Left forelimb (tissue), 1 donor: ENCODE results near the gene STAT2.
A peak's percentile ranks its signal among the peaks of the same experiment; 100 is the strongest.
"Not testable (repeated sequence)": the region's sequence is repeated elsewhere in the genome, so short reads cannot be mapped to it uniquely, and the experiment has no call there.

Experiments
- DNase-seq: peaks from one replicate; pipeline ENCODE4 v3.0.0-alpha.2; 2018; ENCODE audit warnings: low spot score

STAT2 gene

DNA sequence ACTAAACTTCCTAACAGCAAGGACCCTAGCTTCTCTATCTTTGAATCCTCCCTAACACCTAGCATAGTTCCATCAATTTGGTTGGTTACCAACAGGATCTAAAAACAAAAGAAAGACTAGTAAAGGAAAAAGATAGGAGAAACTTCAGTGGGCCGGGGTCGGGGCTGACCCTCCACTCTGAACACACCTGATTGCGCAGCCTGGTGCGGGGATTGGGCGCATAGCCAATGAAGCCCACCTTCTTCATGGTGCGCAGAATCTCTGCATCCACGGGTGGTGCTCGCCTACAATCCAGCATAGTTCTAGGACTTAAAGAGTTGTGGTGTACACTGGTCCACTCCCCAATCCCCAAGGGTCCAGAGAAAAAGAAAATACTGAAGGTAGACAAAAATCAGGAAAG lies 33.8 kb downstream of the STAT2 start:
- no peak for DNase-seq

DNA sequence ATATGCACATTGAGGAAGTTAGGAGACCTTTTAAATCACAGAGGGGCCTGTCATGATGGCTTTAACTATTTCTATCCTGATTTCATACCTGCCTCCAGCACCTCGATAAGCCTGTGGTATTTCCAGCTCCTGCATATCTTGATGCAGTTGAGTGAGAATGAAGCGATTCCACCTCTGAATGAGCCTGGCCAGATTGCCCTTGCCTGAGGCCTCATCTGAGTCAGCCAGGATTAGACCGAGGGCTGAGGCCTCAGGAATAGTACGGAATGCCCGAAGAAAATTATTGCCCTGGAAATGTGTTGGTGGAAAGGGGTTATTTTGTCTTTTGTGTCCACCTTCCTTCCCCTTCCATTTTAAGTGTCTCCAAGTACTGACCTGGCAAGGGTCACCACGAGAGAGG lies 35.7 kb downstream of the STAT2 start:
- DNase-seq, result no peak

DNA sequence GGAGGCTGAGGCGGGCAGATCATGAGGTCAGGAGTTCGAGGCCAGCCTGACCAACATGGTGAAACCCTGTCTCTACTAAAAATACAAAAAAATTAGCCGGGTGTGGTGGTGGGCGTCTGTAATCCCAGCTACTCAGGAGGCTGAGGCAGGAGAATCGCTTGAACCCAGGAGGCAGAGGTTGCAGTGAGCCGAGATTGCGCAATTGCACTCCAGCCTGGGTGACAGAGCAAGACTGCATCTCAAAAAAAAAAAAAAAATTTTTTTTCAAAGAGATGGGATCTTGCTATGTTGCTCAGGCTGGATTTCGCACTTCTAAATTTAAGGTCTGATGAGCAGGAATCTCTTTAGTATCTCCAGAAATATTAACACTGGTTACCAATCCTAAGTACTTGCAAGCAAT lies 38.3 kb downstream of the STAT2 start:
- not testable (repeated sequence) for DNase-seq

DNA sequence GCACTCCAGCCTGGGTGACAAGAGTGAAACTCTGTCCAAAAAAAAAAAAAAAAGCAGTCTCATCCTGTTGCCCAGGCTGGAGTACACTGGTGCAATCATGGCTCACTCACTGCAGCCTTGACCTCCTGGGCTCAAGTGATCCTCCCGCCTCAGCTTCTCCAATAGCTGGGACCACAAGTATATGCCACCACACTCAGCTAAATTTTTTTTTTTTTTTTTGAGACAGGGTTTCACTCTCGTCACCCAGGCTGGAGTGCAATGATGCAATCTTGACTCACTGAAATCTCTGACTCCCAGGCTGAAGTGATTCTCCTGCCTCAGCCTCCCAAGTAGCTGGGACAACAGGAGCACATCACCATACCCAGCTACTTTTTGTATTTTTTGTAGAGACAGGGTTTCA lies 38.9 kb downstream of the STAT2 start:
- DNase-seq, result no peak

DNA sequence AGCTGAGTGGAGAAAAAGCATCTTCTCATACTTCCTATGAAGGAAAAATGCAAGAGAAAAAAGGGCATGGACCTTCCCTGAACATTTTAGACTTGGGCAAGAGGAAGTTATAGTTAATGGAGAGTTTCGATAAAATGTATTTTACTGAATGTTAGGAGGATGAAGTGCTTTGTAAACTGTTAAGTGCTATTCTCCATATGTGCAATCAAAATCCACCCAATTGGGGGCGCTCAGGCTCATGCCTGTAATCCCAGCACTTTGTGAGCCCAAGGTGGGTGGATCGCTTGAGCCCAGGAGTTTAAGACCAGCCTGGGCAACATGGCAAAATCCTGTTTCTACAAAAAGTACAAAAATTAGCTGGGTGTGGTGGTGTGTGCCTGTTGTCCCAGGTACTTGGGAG lies 42.2 kb downstream of the STAT2 start:
- no peak for DNase-seq

DNA sequence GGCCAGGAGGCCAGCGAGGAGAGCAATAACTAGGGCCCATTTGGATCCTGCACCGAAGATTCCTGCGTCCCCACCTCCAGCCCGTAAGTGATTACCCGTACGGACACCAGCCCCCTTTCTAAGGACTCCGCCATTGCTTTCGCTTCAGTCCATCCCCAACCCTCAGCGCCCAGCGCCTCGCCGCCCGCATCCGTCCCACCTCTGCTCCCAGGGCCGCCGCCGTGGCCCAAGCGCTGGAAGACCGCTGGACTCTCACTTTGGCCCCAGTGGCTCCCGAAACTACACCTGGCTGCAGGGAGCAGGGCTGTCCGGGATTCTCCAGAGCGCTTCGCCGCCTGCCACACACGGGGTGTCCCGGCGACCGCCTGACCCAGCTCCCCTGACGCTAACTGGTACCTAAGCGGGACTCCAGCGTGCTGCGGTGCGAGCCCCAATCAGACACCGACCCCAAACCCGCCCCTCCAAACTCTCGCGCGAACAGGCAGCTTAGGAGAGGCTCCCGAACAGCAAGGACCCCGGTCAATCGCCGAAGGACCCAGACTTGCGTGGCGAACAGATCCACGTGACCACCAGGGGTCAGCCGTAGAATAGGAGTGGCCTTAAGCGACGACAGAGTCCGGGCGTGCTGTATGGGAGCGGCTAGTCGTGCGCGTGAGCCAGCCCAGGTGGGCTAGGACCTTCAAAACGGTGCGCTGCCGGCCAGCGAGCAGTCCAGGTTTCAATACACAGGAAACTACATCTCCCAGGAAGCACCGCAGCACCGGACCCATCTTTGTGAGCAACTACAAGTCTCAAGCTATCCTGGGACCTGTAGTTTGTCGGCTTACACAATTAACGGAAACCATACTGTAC lies 44.1 kb downstream of the STAT2 start, which contains the start of gene CNPY2:
Gene CNPY2, minus strand, starts transcription at position 367 of the 852 bp plus-strand sequence. CDS start 771 bp downstream, outside the sequence.
- peak; percentile 97 for DNase-seq

DNA sequence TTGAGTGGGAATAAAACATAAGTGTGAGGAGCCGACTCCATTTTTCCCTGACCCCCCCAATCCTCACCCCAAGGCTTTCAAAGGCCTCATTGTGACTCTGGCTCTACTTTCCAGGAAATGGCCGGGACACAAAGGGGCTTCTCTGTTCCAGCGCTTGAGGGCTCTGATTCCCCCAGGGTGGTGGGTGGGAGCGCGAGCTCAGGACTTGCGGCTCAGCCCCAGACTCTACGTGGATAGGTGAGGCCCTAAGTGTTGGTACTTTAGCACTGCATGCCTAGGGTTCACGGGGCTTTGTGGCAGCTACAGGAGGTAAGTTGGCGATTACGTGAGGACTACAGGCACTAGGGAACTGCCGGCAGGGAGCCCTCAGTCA lies 44.7 kb downstream of the STAT2 start:
- no peak for DNase-seq

DNA sequence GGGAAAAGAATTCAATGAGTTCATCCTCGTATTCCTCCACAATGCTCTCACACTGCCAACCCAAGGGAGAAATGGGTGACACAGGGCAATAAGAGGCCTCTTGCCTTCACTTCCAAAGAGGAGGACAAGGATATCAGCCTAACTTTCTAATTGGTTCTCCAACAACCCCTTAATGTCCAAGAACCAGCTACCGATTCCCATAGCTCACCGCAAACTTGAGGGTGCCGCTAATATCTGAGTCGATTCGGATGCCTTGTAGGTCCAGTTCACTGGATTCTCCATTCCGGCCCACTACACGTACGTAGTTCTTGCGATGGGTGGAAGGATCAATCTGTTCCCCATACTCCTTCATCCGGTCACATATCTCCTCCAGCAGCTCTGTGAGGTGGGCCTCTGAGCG lies 48.9 kb downstream of the STAT2 start:
- no peak for DNase-seq

DNA sequence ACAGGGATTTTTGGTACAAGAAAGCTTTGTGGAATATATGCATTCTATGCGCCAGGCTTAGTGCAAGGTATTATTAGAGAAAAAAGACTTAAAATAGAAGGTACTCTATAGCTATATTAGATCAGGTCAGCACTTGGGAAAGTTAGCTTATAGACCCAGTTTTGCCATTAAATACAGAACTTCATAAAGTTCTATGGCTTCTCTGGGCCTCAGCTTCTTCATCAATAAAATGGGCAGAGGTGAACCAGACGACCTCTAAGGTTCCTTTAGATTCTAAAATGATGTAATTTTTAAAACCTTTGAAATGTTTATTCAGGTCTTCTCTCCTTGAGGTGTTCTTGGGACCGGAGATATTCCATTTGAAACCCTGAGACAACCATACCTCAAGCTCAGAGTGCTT lies 51.2 kb downstream of the STAT2 start:
- DNase-seq, result no peak

DNA sequence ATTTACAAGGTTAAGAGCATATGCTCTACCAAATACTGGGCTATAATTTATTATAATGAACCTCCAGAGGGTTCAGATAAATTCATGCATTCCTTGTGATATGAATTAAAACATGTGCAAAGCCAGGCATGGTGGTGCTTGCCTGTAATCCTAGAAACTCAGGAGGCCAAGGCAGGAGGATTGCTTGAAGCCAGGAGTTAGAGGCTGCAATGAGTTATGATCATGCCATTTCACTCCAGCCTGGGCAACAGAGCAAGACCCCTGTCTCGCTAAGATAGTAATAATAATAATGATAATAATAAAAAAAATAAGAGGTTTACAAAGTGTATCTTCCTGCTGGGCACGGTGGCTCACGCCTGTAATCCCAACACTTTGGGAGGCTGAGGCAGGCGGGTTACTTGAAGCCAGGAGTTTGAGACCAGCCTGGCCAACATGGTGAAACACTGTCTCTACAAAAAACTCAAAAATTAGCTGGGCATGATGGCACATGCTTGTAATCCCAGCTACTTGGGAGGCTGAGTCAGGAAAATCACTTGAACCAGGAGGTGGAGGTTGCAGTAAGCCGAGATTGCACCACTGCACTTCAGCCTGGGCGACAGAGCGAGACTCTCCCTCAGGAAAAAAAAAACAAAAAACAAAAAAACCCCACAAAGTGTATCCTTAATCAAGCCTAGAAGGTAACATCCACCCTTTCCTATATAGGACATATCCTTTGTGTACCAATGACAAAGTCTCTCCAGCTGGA lies 52.5 kb downstream of the STAT2 start:
- no peak for DNase-seq

DNA sequence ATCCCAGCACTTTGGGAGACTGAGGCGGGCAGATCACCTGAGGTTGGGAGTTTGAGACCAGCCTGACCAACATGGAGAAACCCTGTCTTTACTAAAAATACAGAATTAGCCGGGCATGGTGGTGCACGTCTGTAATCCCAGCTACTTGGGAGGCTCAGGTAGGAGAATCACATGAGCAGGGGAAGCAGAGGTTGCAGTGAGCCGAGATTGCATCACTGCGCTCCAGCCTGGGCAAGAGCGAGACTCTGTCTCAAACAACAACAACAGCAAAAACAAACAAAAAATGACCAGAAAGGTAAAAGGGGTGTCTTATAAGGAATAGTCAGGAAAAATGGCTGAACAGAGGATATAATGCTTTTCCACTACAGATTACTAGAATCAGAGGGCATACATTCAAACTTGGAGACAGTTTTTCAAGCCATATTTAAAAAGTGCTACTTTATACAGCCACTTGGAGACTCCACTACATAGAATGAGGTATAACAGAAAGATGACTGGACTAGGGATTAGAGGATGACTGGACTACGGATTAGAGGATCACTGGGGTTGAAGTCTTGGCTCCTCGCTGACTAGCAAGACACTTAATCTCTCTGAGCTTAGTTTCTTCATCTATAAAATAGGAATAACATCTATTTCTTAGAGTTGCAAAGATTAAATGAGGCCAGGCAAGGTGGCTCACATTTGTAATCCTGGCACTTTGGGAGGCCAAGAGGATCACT lies 54.9 kb downstream of the STAT2 start:
- no peak for DNase-seq

DNA sequence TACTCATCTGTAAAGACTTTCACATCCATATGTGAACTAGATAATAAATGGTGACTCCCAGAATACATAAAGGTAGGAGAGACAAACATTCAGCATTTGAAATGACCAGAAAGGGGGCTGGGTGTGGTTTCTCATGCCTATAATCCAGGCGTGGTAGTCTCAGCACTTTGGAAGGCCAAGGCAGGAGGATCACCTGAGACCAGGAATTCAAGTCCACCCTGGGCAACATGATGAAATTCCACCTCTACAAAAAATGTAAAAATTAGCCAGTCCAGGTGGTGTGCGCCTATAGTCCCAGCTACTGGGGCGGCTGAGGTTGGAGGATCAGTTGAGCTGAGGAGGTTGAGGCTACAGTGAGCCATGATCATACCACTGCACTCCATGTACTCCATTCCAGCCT lies 55.6 kb downstream of the STAT2 start:
- DNase-seq, result no peak

DNA sequence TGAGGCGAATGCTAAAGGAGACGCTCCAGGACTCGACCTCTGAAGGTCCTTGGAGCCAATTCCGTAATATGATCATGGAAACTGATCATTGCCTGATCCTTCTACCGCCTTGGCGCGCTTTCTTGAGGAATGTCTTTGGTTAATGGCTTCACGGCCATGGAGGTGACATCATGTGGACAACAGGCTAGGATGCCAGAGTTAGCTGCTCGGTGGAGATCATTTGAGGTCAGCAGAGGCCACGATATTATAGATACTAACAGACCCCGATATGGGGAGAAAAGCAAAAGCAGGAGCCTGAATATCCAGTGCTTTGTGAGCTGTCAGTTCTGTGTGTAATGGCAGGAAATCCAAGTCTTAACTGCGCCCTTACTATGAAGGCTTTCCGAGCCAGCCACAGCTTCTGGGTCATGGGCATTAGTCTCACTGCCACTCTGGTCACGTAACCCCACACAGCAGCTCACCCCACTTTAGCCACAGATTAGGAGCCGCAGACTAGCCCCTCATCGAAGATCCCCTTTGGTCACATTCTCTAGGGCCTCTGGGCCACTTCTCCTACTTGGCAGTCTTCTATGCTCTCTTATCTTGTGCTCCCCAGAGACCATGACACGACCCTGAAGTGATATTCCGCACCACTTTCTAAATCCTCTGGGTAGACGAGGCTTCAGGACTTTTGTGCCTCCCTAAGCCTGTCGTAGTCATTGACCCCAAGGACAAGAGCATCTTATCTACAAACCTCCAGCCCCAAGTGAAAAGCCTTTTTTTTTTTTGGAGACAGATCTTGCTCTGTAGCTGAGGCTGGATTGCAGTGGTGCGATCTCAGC lies 59.1 kb downstream of the STAT2 start:
- no peak for DNase-seq

DNA sequence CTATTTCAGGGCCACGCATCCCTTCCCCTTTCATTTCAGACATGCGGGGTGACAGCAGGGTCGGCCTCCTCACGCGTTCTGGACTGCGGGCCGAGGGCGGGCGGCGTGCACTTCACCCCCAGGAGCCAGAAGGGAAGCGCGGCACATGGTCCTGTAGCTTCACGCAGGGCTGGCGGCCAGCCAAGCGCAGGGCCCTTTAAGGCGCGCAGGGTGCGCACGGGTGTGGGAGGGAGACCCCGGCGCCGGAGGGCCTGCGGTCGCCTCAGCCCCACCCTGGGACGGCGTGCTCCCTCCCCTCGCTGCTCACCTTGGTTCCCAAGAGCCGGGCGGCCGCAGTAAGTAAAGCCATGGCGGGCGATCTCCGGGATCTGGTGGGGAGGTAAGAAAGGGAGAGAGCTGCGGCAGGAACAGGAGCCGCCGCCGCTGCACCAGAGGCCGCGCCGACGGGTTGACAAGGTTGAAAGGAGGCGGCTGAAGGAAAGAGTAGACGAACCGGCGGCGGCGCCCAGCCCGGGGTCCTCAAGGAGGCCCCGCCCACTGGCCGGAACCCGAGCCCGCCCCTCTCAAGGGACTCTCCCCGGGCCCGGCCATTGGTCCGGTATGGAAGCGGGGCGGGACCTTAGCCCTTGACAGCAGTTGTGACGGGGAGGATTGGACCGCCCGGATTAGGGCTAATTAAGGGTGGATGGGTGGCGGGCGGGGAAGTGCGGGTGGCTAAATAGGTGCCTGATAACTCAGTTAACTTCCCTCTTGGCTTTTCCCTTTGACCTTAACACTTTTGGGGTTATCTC lies 59.9 kb downstream of the STAT2 start, which contains the start of gene CS:
Gene CS, minus strand, starts transcription at position 478 of the 791 bp plus-strand sequence. Its CDS starts 129 bp downstream, at position 349.
- DNase-seq, result peak; percentile 98

DNA sequence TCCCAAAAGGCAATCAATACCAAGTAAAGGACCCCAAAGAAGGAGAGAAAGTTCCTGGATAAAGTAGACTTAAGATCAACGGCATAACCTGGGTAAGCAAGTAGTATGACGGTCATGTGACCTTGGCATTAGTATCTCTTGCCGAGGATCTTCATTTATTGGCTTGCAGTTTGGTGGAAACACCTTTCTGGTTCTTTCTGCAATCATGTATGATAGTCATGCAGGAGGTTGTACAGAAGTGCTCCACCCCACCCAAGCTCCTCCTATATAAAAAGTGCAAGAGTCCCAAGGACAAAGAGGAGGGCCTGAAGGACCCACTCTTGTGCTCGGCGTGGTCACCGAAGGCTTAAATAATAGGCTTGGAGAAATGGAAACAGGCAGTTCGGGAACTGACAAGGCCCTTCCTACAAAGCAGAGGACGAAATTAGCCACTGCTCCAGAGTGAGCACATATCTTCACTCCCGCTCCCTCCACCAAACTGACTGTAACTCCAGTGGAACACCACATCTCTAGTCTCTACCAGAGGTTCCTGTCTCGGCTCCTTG lies 60.5 kb downstream of the STAT2 start:
- DNase-seq, result no peak

DNA sequence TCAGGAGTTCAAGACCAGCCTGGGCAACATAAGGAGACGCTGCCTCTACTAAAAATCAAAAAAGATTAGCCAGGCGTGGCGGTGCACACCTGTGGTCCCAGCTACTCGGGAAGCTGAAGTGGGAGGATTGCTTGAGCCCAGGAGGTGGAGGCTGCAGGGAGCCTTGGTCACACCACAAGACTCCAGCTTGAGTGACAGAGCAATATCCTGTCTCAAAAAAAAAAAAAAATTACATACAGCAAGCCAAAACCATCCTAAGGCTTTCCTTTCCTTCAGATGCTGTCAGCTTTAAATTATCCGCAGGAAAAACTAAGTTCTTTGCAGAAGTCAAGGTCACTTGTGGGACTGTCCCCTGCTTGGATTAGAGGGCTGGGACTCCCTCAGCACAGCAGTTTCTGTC lies 61.1 kb downstream of the STAT2 start:
- no peak for DNase-seq

DNA sequence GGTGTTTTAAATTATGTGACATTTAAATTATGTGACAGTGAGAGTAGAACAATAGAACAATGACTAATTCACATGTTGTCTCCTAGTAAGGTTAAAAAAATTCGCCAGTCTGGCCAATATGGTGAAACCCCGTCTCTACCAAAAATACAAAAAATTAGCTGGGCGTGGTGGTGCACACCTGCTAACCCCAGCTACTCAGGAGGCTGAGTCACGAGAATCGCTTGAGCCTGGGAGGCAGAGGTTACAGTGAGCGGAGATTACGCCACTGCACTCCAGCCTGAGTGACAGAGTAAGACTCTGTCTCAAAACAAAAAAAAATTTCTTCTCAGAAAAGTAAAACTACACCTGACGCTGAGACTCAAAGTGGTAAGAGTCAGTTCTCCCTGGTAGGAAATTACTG lies 62.5 kb downstream of the STAT2 start:
- DNase-seq, result no peak

DNA sequence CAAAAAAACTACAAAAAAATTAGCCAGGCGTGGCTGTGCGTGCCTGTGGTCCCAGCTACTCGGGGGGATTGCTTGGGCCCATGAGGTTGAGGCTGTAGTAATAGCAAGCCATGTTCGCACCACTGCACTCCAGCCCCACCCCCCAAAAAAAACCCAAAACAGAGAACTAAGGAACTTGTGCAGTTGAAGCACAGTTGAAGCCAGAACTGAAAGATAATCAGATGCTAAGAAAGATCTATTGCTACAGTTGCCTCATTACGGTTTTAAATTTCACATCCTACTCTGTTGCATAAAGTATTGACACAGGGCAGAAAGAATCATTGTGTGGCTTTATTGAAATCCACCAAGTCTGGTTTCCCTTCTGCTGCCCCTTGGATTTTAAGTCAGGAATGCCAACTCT lies 63.6 kb downstream of the STAT2 start:
- DNase-seq, result no peak

DNA sequence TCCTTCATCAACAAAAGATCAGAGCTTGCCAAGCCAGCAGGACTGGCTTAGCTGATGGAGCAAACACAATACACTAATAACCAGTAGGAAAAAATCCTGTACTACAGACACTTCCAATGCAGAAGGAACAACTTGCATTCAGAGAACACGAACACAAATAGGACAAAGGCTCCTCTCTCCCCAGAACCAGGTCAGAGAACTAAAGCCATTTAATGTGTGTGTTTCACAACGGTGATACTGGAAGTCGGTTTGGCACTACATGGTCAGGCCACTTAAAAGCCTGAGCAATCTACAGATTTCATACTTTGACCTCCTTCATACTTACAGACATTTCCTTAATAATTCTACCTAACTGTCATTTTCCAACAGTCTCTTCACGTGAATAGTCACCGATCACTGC lies 66.1 kb downstream of the STAT2 start:
- no peak for DNase-seq
